Ecto neural progenitor cell (in vitro differentiated cells): ENCODE data around the gene NFYC.

ENCODE experiments used
- DNase-seq: peaks from one replicate; pipeline ENCODE4 v3.0.0-alpha.2; 2018; ENCODE audit warnings: low spot score

The NFYC gene

DNA sequence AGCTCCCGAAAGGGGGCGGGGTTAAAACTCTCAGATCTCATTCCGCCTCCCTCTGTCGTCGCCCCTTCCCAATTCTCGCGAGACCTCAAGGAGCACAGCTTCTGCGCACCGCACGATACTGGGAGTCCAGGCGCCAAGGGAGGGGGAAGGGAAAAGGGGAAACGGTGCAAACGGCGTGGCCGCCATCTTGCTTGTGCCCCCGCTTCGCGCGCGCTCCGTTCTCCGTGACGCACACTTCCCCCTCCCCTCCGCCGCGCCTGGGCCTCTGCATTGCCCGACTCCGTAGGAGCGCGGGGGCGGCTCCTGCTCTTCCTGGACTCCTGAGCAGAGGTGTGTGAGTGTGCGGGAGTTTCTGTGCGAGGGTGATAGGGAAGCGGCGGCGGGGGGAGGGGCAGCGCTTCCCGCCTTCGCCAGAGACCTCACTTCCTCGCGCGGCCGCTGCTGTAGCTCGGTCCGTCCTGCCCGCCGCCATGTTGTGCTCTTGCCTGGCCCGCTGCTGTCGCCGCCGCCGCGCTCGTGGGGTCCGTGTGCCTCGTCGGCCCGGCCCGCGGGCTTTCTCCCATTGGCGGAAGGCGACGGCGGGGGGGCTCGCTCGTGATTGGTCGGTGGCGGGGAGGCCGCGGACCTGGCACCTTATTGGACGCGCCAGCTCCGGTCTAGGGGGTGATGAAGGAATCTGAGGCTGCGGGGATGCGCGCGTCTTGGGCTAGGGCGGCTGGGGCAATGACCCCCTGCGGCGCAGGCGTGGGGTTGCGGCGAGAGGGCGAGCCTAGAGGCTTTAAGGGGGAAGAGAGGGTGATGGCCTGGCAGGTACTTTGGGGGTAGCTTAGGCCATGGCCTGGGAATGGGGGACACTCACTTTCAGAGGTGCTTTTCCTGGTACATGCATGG lies at the start of gene NFYC:
Gene NFYC, plus strand, starts transcription at position 167 of the 891 bp plus-strand sequence. CDS start 47,140 bp downstream, outside the sequence.
- peak; percentile 97 for DNase-seq

- no peak for DNase-seq
Measured at GRCh38 chr1:40645118-40645680, 46.3 kb upstream of the NFYC start.

DNA sequence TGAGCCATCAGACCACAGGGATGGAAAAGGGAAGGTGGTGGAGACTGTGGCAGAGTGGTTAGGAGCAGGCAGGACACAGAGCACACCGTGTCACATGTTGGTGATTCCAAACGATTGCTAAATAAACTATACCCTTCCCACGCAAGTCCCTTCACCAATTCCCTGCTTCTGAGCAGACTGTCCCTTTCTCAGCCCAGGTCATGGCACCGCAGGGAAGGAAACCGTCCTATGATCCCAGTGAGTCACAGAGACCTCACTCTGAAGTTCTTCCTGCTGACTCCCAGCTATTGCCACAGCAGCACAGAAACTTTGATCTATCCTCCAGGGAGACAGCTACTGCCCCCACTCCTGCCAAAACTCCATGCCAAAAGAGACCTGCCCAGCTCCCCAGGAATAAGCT lies 45.2 kb upstream of the NFYC start:
- DNase-seq = no peak

GRCh38 chr1:40648200-40648599 lies 43.3 kb upstream of the NFYC start:
- DNase-seq = no peak

DNA sequence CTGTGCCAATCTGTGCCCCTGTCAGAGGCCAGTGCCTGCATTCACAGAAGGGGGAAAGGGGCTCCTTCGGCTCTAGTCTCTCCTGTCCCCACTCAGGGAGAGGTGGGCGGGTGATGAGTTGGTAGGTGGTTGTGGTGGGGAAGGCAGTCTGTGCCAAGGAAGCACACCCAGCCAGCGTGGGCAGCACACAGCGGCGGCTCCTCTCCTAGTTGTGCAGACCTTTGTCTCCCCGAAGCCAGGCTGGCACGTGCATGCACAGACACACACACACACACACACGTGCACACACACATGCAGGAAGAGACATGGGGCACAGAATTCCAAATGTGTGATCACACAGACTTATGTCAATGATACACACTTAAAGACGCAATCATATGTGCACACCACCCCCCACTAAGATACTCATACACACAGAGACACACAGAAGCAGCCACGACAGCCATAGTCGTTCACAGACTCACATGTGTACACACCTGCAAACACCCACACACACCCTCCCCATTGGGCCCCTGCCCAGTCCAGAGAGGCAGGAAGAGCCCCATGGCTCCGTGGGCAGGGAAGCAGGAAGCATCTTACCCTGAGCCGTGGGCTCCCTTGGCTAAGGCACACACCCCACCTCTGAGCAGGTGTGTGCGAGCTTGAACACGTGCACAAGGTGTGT lies 42.4 kb upstream of the NFYC start:
- no peak for DNase-seq

DNA sequence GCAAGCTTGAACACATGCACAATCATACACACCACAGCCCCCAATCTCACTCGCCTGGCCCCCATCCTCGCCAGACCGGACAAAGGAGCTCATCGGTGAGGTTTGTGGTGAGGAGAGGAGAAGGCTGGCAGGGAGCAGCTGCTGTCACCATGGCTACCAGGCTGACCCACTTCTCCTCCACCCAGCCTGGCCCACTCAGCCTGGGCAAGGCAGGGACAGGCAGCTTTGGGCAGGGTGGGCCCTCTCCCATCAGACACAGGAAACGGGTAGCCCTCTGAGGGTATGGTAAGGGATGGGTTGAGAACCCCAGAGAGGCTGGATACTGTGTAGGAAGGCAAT lies 41.9 kb upstream of the NFYC start:
- no peak for DNase-seq

GRCh38 chr1:40650075-40650474 lies 41.4 kb upstream of the NFYC start:
- no peak for DNase-seq

DNA sequence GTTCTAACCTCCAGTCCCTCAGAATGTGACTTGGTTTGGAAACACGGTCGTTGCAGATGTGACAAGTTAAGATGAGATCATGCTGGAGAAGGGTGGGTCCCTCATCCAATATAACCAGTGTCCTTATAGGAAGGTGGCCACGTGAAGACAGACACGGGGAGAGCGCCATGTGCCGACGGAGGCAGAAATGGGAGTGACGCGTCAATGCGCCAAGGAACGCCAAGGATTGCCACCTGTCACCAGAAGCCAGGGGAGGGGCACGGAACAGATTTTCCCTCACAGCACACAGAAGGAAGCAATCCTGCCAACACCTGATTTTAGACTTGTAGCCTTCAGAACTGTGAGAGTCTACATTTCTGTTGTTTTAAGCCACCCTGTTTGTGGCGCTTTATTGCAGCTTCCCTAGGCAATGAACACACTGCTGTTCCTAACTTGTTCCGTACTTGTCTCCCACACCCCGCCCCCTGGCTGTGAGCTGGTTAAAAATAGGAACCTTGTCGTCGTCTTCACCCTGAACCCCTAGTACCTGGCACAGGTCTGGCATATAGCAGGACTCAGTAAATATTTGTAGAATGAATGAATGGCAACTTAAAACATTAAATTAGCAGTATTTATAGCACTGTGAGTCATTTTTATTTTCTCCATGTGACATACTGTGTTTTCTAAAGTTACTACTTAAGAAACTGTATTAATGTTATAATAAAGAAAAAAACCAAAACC lies 40.2 kb upstream of the NFYC start:
- no peak for DNase-seq

- DNase-seq = no peak
Measured at GRCh38 chr1:40652468-40652867, 39.0 kb upstream of the NFYC start.

GRCh38 chr1:40652979-40653378 lies 38.5 kb upstream of the NFYC start:
- no peak for DNase-seq

- DNase-seq = peak; percentile 77
Measured at GRCh38 chr1:40653851-40654537, 37.5 kb upstream of the NFYC start.

DNA sequence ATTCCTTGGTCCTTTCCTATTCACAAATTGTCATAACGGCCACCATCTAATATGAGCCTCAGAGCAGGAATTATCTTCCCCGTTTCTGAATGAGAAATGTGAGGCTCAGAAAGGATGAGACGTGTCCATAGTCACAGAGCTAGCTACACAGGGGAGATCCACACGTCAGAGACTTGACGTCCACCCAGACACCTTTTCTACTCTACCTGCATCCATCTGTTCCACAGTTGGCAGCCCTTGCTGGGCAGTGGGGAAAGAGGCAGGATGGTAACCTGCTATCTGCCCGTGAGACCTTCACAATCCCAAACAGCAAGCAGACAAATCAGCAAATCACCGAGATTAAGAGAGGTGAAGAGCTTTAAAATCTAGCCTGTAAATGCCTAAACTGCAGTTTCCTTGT lies 34.5 kb upstream of the NFYC start:
- no peak for DNase-seq

- no peak for DNase-seq
Measured at GRCh38 chr1:40658751-40659648, 32.5 kb upstream of the NFYC start.

GRCh38 chr1:40659649-40659947 lies 31.9 kb upstream of the NFYC start:
- DNase-seq = no peak

DNA sequence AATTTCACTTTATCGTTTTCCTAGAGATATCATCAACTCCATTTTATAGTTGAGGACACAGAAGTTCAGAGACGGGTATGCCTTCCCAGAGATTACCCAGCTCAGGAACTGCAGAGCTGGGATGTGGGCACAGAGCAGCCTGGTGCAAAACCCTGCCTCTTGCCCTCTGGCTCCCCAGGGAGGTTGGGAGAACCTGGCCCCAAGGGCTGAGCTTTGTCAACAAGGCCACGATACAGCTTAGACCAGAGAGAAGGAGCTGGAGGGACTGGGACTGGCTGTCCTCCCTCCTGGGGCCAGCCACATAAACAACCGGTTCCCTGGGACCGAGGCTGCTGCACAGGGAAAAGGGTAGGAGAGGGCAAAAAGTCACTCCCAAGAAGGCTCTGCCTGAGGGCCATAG lies 29.8 kb upstream of the NFYC start:
- no peak for DNase-seq

DNA sequence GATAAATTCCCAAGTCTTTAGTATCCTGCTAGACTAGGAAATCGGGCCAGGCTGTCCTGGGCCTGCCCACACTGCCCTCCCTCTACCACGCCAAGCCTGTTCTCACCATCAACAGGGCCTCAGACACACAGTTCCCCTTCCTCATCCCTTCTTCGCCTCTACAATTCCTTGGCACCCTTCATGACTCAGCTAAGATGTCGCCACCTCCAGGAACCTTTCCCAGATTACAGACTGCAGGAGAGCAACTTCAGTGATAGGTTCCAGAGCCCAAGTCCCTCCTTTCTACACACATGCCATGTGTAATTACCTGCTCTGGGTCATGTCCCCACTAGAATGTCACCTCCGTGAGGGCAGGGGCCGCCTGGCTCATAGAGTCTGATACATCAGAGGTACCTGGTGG lies 29.4 kb upstream of the NFYC start:
- DNase-seq = no peak

- DNase-seq = no peak
Measured at GRCh38 chr1:40662864-40663263, 28.6 kb upstream of the NFYC start.

GRCh38 chr1:40663324-40664166 lies 28.0 kb upstream of the NFYC start:
- no peak for DNase-seq

DNA sequence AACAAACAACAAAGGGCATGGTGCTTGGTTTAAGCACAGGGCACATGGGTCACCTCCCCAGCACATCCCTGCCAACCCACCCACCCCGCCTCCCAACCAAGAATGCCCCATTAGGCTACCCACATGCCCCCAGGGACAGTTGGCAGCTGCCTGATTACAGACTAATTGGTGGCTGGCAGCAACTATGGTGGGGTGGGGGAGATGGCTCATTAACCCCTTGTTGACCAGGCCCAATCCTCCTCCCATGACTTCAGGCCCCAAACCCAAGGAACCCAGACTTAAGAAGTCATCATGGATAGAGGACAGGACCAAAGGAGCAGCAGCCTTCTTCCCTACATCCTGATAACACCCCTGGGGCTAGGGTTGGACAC lies 27.4 kb upstream of the NFYC start:
- DNase-seq = no peak

GRCh38 chr1:40664791-40665190 lies 26.7 kb upstream of the NFYC start:
- DNase-seq = no peak
